H1 (cell line): ENCODE results near the gene LMTK2. TPM values are rescaled to one million over a fixed set of nuclear protein-coding genes. Genes with fewer than 3 reads are reported as not detected.

Experiments used
- CTCF ChIA-PET: fragments of 300-600 bp; sonication (Branson Sonifier 250); formaldehyde crosslinking; loops from one replicate; lab custom pipeline; 2021; ENCODE audit not compliant: partially characterized antibody; lab: Charles Lee
- POLR2A ChIA-PET: fragments of 300-600 bp; sonication (Branson Sonifier 250); formaldehyde crosslinking; loops from one replicate; lab custom pipeline; 2021; ENCODE audit warnings: inconsistent platforms; ENCODE audit not compliant: partially characterized antibody; lab: Charles Lee
- DNase-seq, 2 experiments: peaks; one replicate each; pipeline versions ENCODE4 v3.0.0 to v3.0.0-alpha.2; 2010 to 2022; ENCODE audit warnings: low spot score in 2 of 2, low read depth in 1 of 2, mixed read lengths in 1 of 2
- FAIRE-seq: peaks from 2 replicates; lab custom pipeline; 2011; peaks lifted over from hg19 to GRCh38; lab: Jason Lieb, UNC
- H2AFZ ChIP-seq: 2 replicates; pipeline ENCODE4 v1.8.1; 2012; ENCODE audit warnings: low read length, inconsistent platforms
- H2AK5ac ChIP-seq: 2 replicates; pipeline ENCODE4 v1.6.1; 2013; ENCODE audit warnings: low read depth, low read length
- H2BK120ac ChIP-seq: replicated peaks from 2 replicates; pipeline ENCODE3; 2013; ENCODE audit warnings: low read depth, low read length, inconsistent platforms
- H2BK12ac ChIP-seq: 2 replicates; pipeline ENCODE4 v1.6.1; 2013; ENCODE audit warnings: low read depth, low read length
- H2BK15ac ChIP-seq: 2 replicates; pipeline ENCODE4 v1.6.1; 2013; ENCODE audit warnings: low read length
- H2BK20ac ChIP-seq: 2 replicates; pipeline ENCODE4 v1.6.1; 2013; ENCODE audit warnings: low read length
- H2BK5ac ChIP-seq: 2 replicates; pipeline ENCODE4 v1.6.1; 2013; ENCODE audit warnings: low read depth, low read length
- H3K14ac ChIP-seq: 2 replicates; pipeline ENCODE4 v1.6.1; 2013; ENCODE audit warnings: inconsistent platforms; ENCODE audit not compliant: insufficient read length
- H3K18ac ChIP-seq: 2 replicates; pipeline ENCODE4 v1.6.1; 2013; ENCODE audit warnings: low read length; ENCODE audit errors: extremely low read depth
- H3K23ac ChIP-seq: 2 replicates; pipeline ENCODE4 v1.6.1; 2013; ENCODE audit warnings: inconsistent platforms; ENCODE audit not compliant: insufficient read length
- H3K23me2 ChIP-seq: 2 replicates; pipeline ENCODE4 v1.6.1; 2013; ENCODE audit warnings: low read depth, low read length
- H3K27ac ChIP-seq: 2 replicates; pipeline ENCODE4 v1.6.1; 2011; ENCODE audit warnings: low read depth, low read length, inconsistent platforms
- H3K27me3 ChIP-seq, 4 experiments: replicated peaks in 1 of 4; 1 replicate in 1 of 4; 2 replicates in 3 of 4; pipeline versions ENCODE4 v1.6.1 to v1.8.1; 2011 to 2013; ENCODE audit warnings: low read length in 3 of 4, mild to moderate bottlenecking in 3 of 4, inconsistent platforms in 2 of 4, mixed read lengths in 2 of 4, moderate library complexity in 1 of 4; ENCODE audit not compliant: control insufficient read depth in 3 of 4, insufficient read depth in 3 of 4; ENCODE audit errors: extremely low read depth in 1 of 4
- H3K36me3 ChIP-seq, 4 experiments: 2 replicates each; pipeline versions ENCODE4 v1.6.1 to v1.8.1; 2011 to 2013; ENCODE audit warnings: mild to moderate bottlenecking in 4 of 4, low read length in 3 of 4, moderate library complexity in 2 of 4, control low read depth in 1 of 4, inconsistent platforms in 1 of 4; ENCODE audit not compliant: insufficient read depth in 4 of 4, control insufficient read depth in 2 of 4
- H3K4ac ChIP-seq: replicated peaks from 2 replicates; pipeline ENCODE3; 2013; ENCODE audit warnings: low read length, low read depth, mixed read lengths, inconsistent platforms; ENCODE audit not compliant: insufficient read length
- H3K4me1 ChIP-seq, 4 experiments: replicated peaks in 1 of 4; 1 replicate in 1 of 4; 2 replicates in 3 of 4; pipeline versions ENCODE4 v1.6.1 to v1.8.1; 2011 to 2013; ENCODE audit warnings: low read length in 3 of 4, inconsistent platforms in 2 of 4, mixed read lengths in 1 of 4; ENCODE audit not compliant: insufficient read depth in 4 of 4, control insufficient read depth in 3 of 4
- H3K4me2 ChIP-seq, 2 experiments: 2 replicates each; pipeline versions ENCODE4 v1.6.1 to v1.8.1; 2011 to 2013; ENCODE audit warnings: low read depth in 2 of 2, low read length in 2 of 2, control low read depth in 1 of 2, inconsistent platforms in 1 of 2, mild to moderate bottlenecking in 1 of 2; ENCODE audit not compliant: insufficient read depth in 1 of 2
- H3K4me3 ChIP-seq, 4 experiments: fragments of 200-600, 300-600 bp in 1 of 4; sonication (generic), shearing (Covaris generic), sonication (Bioruptor Twin) in 1 of 4; 2 replicates each; pipeline versions ENCODE4 v1.5.1 to v1.8.1; 2011 to 2016; ENCODE audit warnings: low read length in 4 of 4, low read depth in 3 of 4, control low read depth in 2 of 4, inconsistent platforms in 2 of 4, mild to moderate bottlenecking in 2 of 4, mixed read lengths in 1 of 4, moderate library complexity in 1 of 4; ENCODE audit not compliant: insufficient read depth in 2 of 4; ENCODE audit errors: extremely low read depth in 1 of 4
- H3K56ac ChIP-seq: replicated peaks from 2 replicates; pipeline ENCODE3; 2013; ENCODE audit warnings: low read depth, mild to moderate bottlenecking, mixed read lengths, low read length, inconsistent platforms; ENCODE audit not compliant: insufficient read length
- H3K79me1 ChIP-seq: 2 replicates; pipeline ENCODE4 v1.6.1; 2013; ENCODE audit warnings: low read depth, low read length, control low read depth
- H3K79me2 ChIP-seq, 2 experiments: 2 replicates each; pipeline versions ENCODE4 v1.6.1 to v1.8.1; 2012 to 2013; ENCODE audit warnings: low read length in 2 of 2, mild to moderate bottlenecking in 2 of 2, inconsistent platforms in 1 of 2; ENCODE audit not compliant: insufficient read depth in 2 of 2, control insufficient read depth in 1 of 2
- H3K9ac ChIP-seq, 4 experiments: replicated peaks in 1 of 4; 1 replicate in 1 of 4; 2 replicates in 3 of 4; pipeline versions ENCODE4 v1.6.1 to v1.8.1; 2011 to 2013; ENCODE audit warnings: low read depth in 3 of 4, low read length in 3 of 4, control low read depth in 2 of 4, mild to moderate bottlenecking in 2 of 4, moderate library complexity in 2 of 4, inconsistent platforms in 1 of 4; ENCODE audit errors: extremely low read depth in 1 of 4
- H3K9me3 ChIP-seq, 2 experiments: 2 replicates each; pipeline versions ENCODE4 v1.6.1 to v1.8.1; 2012 to 2013; ENCODE audit warnings: mild to moderate bottlenecking in 2 of 2, moderate library complexity in 2 of 2, control low read depth in 1 of 2, inconsistent platforms in 1 of 2, low read depth in 1 of 2, low read length in 1 of 2, mixed read lengths in 1 of 2; ENCODE audit not compliant: insufficient read depth in 2 of 2
- H4K20me1 ChIP-seq, 2 experiments: replicated peaks in 1 of 2; 2 replicates each; pipeline versions ENCODE3 to v1.8.1; 2011 to 2013; ENCODE audit warnings: inconsistent platforms in 2 of 2, low read length in 2 of 2, mild to moderate bottlenecking in 1 of 2; ENCODE audit not compliant: insufficient read depth in 2 of 2, control insufficient read depth in 1 of 2
- H4K5ac ChIP-seq: 2 replicates; pipeline ENCODE4 v1.6.1; 2013; ENCODE audit warnings: low read length, low read depth, mixed read lengths, inconsistent platforms; ENCODE audit not compliant: insufficient read length
- H4K8ac ChIP-seq: 2 replicates; pipeline ENCODE4 v1.8.0; 2013; ENCODE audit warnings: mild to moderate bottlenecking, moderate library complexity, low read length, inconsistent platforms; ENCODE audit not compliant: insufficient read depth; ENCODE audit errors: extremely low read depth
- H4K91ac ChIP-seq: replicated peaks from 2 replicates; pipeline ENCODE3; 2013; ENCODE audit warnings: low read length, mixed read lengths, inconsistent platforms; ENCODE audit not compliant: insufficient read length
- BACH1 ChIP-seq: IDR thresholded peaks from 2 replicates; pipeline ENCODE4 v1.6.1; 2012; ENCODE audit warnings: low read length, improper control_type of control experiment
- CTBP2 ChIP-seq: IDR thresholded peaks from 2 replicates; pipeline ENCODE4 v1.7.0; 2011; ENCODE audit warnings: borderline replicate concordance, mild to moderate bottlenecking, moderate library complexity, mixed read lengths, low read length; ENCODE audit not compliant: insufficient read depth, insufficient read length
- MAFK ChIP-seq: IDR thresholded peaks from 2 replicates; pipeline ENCODE4 v1.6.1; 2012; ENCODE audit warnings: low read depth, mild to moderate bottlenecking, improper control_type of control experiment, low read length
- PHF8 ChIP-seq: fragments of 200-600 bp; sonication (generic); conservative IDR thresholded peaks from 2 replicates; pipeline ENCODE4 v1.7.1; 2012; ENCODE audit warnings: low read depth, mild to moderate bottlenecking, inconsistent platforms, low read length, moderate library complexity
- RBBP5 ChIP-seq: IDR thresholded peaks from 2 replicates; pipeline ENCODE4 v1.7.1; 2012; ENCODE audit warnings: low read depth, mild to moderate bottlenecking, inconsistent platforms, low read length, moderate library complexity, borderline replicate concordance
- RFX5 ChIP-seq: IDR thresholded peaks from 2 replicates; pipeline ENCODE4 v1.6.1; 2011; ENCODE audit warnings: low read depth, low read length, improper control_type of control experiment, borderline replicate concordance
- SAP30 ChIP-seq: fragments of 300-600 bp; sonication (generic); IDR thresholded peaks from 2 replicates; pipeline ENCODE4 v1.7.1; 2012; ENCODE audit warnings: low read length, moderate library complexity, mild to moderate bottlenecking, inconsistent platforms; ENCODE audit not compliant: insufficient read depth, insufficient replicate concordance
- SIX5 ChIP-seq: IDR thresholded peaks from 2 replicates; pipeline ENCODE4 v1.6.1; 2011; ENCODE audit warnings: mild to moderate bottlenecking, low read depth, low read length
- SRF ChIP-seq: IDR thresholded peaks from 2 replicates; pipeline ENCODE4 v1.6.1; 2011; ENCODE audit warnings: mild to moderate bottlenecking, low read depth, low read length, moderate library complexity
- TEAD4 ChIP-seq: IDR thresholded peaks from 2 replicates; pipeline ENCODE4 v1.6.1; 2012; ENCODE audit warnings: low read depth, low read length, inconsistent platforms, mixed read lengths
- USF2 ChIP-seq: IDR thresholded peaks from 2 replicates; pipeline ENCODE4 v1.6.1; 2011; ENCODE audit warnings: low read length, improper control_type of control experiment
- ZNF274 ChIP-seq: IDR thresholded peaks from 2 replicates; pipeline ENCODE4 v1.7.0; 2012; ENCODE audit warnings: low read length, borderline replicate concordance; ENCODE audit errors: extremely low read depth
- WGBS, 2 experiments: shearing (Covaris generic) in 1 of 2; methylation state at CpG; one replicate each; pipeline versions ENCODE4 v1.1.6 to v1.1.7; 2013 to 2015; ENCODE audit warnings: low lambda C conversion rate in 2 of 2, mixed read lengths in 2 of 2, inconsistent platforms in 1 of 2, low coverage in 1 of 2, missing lambda C conversion rate in 1 of 2; ENCODE audit not compliant: insufficient replicate concordance in 2 of 2, insufficient coverage in 1 of 2, insufficient read length in 1 of 2; ENCODE audit errors: extremely low coverage in 1 of 2, missing lambda C conversion rate in 1 of 2; 5-methylcytosine and 5-hydroxymethylcytosine counted together
- polyA plus RNA-seq, 7 experiments: library from polyadenylated mRNA; depleted of rRNA in 3 of 7; stranded (reverse) in 5 of 7; unstranded in 2 of 7; fragments of >200 nt in 5 of 7; fragments of 200-250 nt in 2 of 7; gene quantifications; 1 replicate in 5 of 7; 2 replicates in 1 of 7; 4 replicates in 1 of 7; pipeline versions ENCODE4 v1.2.1 to v1.2.3, GENCODE V29; 2011 to 2013; ENCODE audit warnings: missing spikeins in 2 of 7, mixed read lengths in 2 of 7
- total RNA-seq: library from RNA; stranded (reverse); fragmentation: NEBNext Ultra II Directional; extraction: Animal tissue kit (Norgen Biotek cat#: 25700); gene quantifications from 2 replicates; pipeline ENCODE4 v1.2.1, GENCODE V29; 2021

The LMTK2 gene
- total and polyA plus RNA-seq, 2 of the 8 experiments (the other 6 are each of a cell fraction or from before 2014, with no cell fraction given) = 9.7 to 30.7 TPM

DNA sequence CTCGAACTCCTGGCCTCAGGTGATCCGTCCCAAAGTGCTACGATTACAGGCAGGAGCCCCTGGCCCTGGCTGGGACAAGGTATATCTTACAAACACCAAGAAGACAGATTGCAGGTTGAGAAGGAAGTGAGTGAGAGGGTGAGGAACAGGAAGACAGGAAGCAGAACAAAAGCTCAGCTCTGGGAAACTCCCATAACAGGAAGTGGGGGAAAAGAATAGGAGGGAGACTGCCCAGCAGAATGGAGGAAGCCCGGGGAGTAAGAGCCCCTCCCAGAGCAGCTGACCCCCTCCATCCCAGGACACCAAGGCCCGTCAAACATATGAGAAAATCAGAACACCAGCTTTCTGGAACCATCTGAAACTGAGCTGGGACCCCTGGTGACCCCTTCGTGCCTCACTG lies 142.4 kb downstream of the LMTK2 start:
- Histone ChIP-seq H3K56ac (no peak overlapping the region), H4K8ac (no peak overlapping the region), H2BK20ac (no peak overlapping the region), H3K27me3 (no peaks in the 10 kb centered on the region; a peak in 1 of 7 replicates), H3K14ac (no peak overlapping the region), H3K4me3 (no peak overlapping the region), H3K4ac (no peak overlapping the region), H3K4me1 (peaks cover 0 to 14% (median 3%) of the 10 kb centered on the region in 4 experiments; a peak in 4 of 7 replicates), H3K79me1 (no peaks in the 10 kb centered on the region; the same call in 1 of the 2 replicates), H2AK5ac (no peak overlapping the region), H2BK5ac (no peak overlapping the region), H3K4me2 (no peak overlapping the region), H2AFZ (no peak overlapping the region), H3K18ac (no peak overlapping the region), H3K36me3 (no peaks in the 10 kb centered on the region), H3K27ac (no peak overlapping the region), H2BK120ac (no peak overlapping the region), H4K20me1 (no peaks in the 10 kb centered on the region), H4K91ac (no peak overlapping the region), H4K5ac (no peak overlapping the region), H3K23me2 (peaks cover 6% of the 10 kb centered on the region), H3K9me3 (no peaks in the 10 kb centered on the region), H2BK12ac (no peak overlapping the region), H3K79me2 (peaks cover 0 to 7% of the 10 kb centered on the region in 2 experiments; a peak in 1 of 4 replicates), H3K23ac (no peak overlapping the region), H3K9ac (no peak overlapping the region), H2BK15ac (no peak overlapping the region)
- POLR2A ChIA-PET = no interaction called here
- TF ChIP-seq SIX5 (no peak), ZNF274 (no peak), MAFK (no peak), SAP30 (no peak), USF2 (no peak), RFX5 (no peak), TEAD4 (no peak), SRF (no peak), PHF8 (no peak), BACH1 (no peak), RBBP5 (no peak), CTBP2 (no peak)
- FAIRE-seq (no peak), DNase-seq (no peak)
- WGBS, 2 experiments = 83% methylated on average over 6 of the region's 6 CpGs; no CpG with 5 or more reads in 1 of the 2 experiments
- CTCF ChIA-PET = no interaction called here
